ENCODE measurements around the gene ENOX1.

Gene ENOX1

GRCh38 chr13:43546816-43547215 lies 240.0 kb downstream of the ENOX1 start:
- Histone ChIP-seq H2BK120ac (ENCODE audit: low read depth, low read length) (no peak overlapping the region), H3K79me1 (replicated peaks; ENCODE audit: low read length, poor library complexity, severe bottlenecking) (no peaks in the 10 kb centered on the region), H3K23ac (ENCODE audit: low read length in 2 of 2) (no peak overlapping the region), H3K9me3 (ENCODE audit: control insufficient read depth, low read length) (no peaks in the 10 kb centered on the region), H4K8ac (ENCODE audit: low read length) (no peak overlapping the region), H2AK5ac (ENCODE audit: low read length, severe bottlenecking) (no peak overlapping the region), H3K36me3 (ENCODE audit: control insufficient read depth in 1 of 2, insufficient read depth in 2 of 2, low read depth in 1 of 2, low read length in 2 of 2) (no peaks in the 10 kb centered on the region), H3K4me1 (ENCODE audit: control insufficient read depth, insufficient read depth, low read depth, low read length) (peaks cover 2% of the 10 kb centered on the region), H2BK5ac (ENCODE audit: low read depth, low read length, poor library complexity, severe bottlenecking) (no peak overlapping the region), H2BK12ac (ENCODE audit: low read length in 2 of 2) (no peak overlapping the region), H3K4ac (ENCODE audit: low read depth in 1 of 2, low read length in 2 of 2) (no peak overlapping the region), H2AFZ (ENCODE audit: low read depth, low read length) (no peak overlapping the region), H3K27me3 (ENCODE audit: control insufficient read depth in 1 of 2, insufficient read depth in 1 of 2, low read length in 2 of 2) (no peaks in the 10 kb centered on the region), H4K91ac (ENCODE audit: low read length) (no peak overlapping the region), H3K9ac (ENCODE audit: low read length) (no peak overlapping the region), H3K18ac (ENCODE audit: low read depth in 1 of 2, low read length in 2 of 2) (peak overlapping the region in 1 of 2 experiments; percentile 57), H3K14ac (ENCODE audit: low read length in 2 of 2) (no peak overlapping the region), H2BK15ac (ENCODE audit: low read depth, poor library complexity, severe bottlenecking) (no peak overlapping the region), H3K4me3 (ENCODE audit: insufficient read depth in 1 of 2, low read depth in 1 of 2, low read length in 2 of 2) (no peak overlapping the region), H3K27ac (ENCODE audit: low read length, poor library complexity, severe bottlenecking) (no peak overlapping the region), H3K4me2 (ENCODE audit: low read length, poor library complexity, severe bottlenecking) (no peak overlapping the region)
- no peak for DNase-seq
- WGBS = 68% methylated on average over 3 of the region's 3 CpGs

- Histone ChIP-seq H2AK5ac (ENCODE audit: low read length, severe bottlenecking) (no peak overlapping the region), H3K4me3 (ENCODE audit: insufficient read depth in 1 of 2, low read depth in 1 of 2, low read length in 2 of 2) (no peak overlapping the region), H3K18ac (ENCODE audit: low read depth in 1 of 2, low read length in 2 of 2) (no peak overlapping the region), H2BK120ac (ENCODE audit: low read depth, low read length) (no peak overlapping the region), H2BK12ac (ENCODE audit: low read length in 2 of 2) (peak overlapping the region in 1 of 2 experiments; percentile 81), H2BK15ac (ENCODE audit: low read depth, poor library complexity, severe bottlenecking) (no peak overlapping the region), H2BK5ac (ENCODE audit: low read depth, low read length, poor library complexity, severe bottlenecking) (no peak overlapping the region), H3K4me2 (ENCODE audit: low read length, poor library complexity, severe bottlenecking) (no peak overlapping the region), H3K27ac (ENCODE audit: low read length, poor library complexity, severe bottlenecking) (no peak overlapping the region), H4K91ac (ENCODE audit: low read length) (no peak overlapping the region), H2AFZ (ENCODE audit: low read depth, low read length) (no peak overlapping the region), H3K27me3 (ENCODE audit: control insufficient read depth in 1 of 2, insufficient read depth in 1 of 2, low read length in 2 of 2) (no peaks in the 10 kb centered on the region), H3K14ac (ENCODE audit: low read length in 2 of 2) (no peak overlapping the region), H3K4me1 (ENCODE audit: control insufficient read depth, insufficient read depth, low read depth, low read length) (no peaks in the 10 kb centered on the region), H3K36me3 (ENCODE audit: control insufficient read depth in 1 of 2, insufficient read depth in 2 of 2, low read depth in 1 of 2, low read length in 2 of 2) (no peaks in the 10 kb centered on the region), H3K79me1 (replicated peaks; ENCODE audit: low read length, poor library complexity, severe bottlenecking) (no peaks in the 10 kb centered on the region), H3K4ac (ENCODE audit: low read depth in 1 of 2, low read length in 2 of 2) (no peak overlapping the region), H4K8ac (ENCODE audit: low read length) (no peak overlapping the region), H3K9ac (ENCODE audit: low read length) (no peak overlapping the region), H3K9me3 (ENCODE audit: control insufficient read depth, low read length) (no peaks in the 10 kb centered on the region), H3K23ac (ENCODE audit: low read length in 2 of 2) (no peak overlapping the region)
- 48% methylated on average over 3 of the region's 3 CpGs for WGBS
- DNase-seq = no peak
Measured at GRCh38 chr13:43546251-43546650, 240.5 kb downstream of the ENOX1 start.

- H2BK120ac ChIP-seq (ENCODE audit: low read depth, low read length) = no peak overlapping the region
- H3K4me1 ChIP-seq (ENCODE audit: control insufficient read depth, insufficient read depth, low read depth, low read length) = no peaks in the 10 kb centered on the region
- no peak overlapping the region for H3K4ac ChIP-seq (ENCODE audit: low read depth in 1 of 2, low read length in 2 of 2)
- no peak overlapping the region for H2BK15ac ChIP-seq (ENCODE audit: low read depth, poor library complexity, severe bottlenecking)
- no peak overlapping the region for H4K8ac ChIP-seq (ENCODE audit: low read length)
- no peak overlapping the region for H2BK12ac ChIP-seq (ENCODE audit: low read length in 2 of 2)
- H3K4me2 ChIP-seq (ENCODE audit: low read length, poor library complexity, severe bottlenecking) = no peak overlapping the region
- no peaks in the 10 kb centered on the region for H3K27me3 ChIP-seq (ENCODE audit: control insufficient read depth in 1 of 2, insufficient read depth in 1 of 2, low read length in 2 of 2)
- H3K14ac ChIP-seq (ENCODE audit: low read length in 2 of 2) = no peak overlapping the region
- H3K18ac ChIP-seq (ENCODE audit: low read depth in 1 of 2, low read length in 2 of 2) = peak overlapping the region in 1 of 2 experiments; percentile 23
- H4K91ac ChIP-seq (ENCODE audit: low read length) = no peak overlapping the region
- no peak overlapping the region for H3K27ac ChIP-seq (ENCODE audit: low read length, poor library complexity, severe bottlenecking)
- no peak overlapping the region for H3K9ac ChIP-seq (ENCODE audit: low read length)
- no peaks in the 10 kb centered on the region for H3K36me3 ChIP-seq (ENCODE audit: control insufficient read depth in 1 of 2, insufficient read depth in 2 of 2, low read depth in 1 of 2, low read length in 2 of 2)
- DNase-seq = peak; percentile 47
- peaks cover 4% of the 10 kb centered on the region for H3K9me3 ChIP-seq (ENCODE audit: control insufficient read depth, low read length)
- H3K4me3 ChIP-seq (ENCODE audit: insufficient read depth in 1 of 2, low read depth in 1 of 2, low read length in 2 of 2) = no peak overlapping the region
- no peak overlapping the region for H3K23ac ChIP-seq (ENCODE audit: low read length in 2 of 2)
- no peaks in the 10 kb centered on the region for H3K79me1 ChIP-seq (replicated peaks; ENCODE audit: low read length, poor library complexity, severe bottlenecking)
- no CpG with 5 or more reads among the region's 4 CpGs for WGBS
- no peak overlapping the region for H2AFZ ChIP-seq (ENCODE audit: low read depth, low read length)
- H2BK5ac ChIP-seq (ENCODE audit: low read depth, low read length, poor library complexity, severe bottlenecking) = no peak overlapping the region
- H2AK5ac ChIP-seq (ENCODE audit: low read length, severe bottlenecking) = no peak overlapping the region
Measured at GRCh38 chr13:43545317-43545874, 241.4 kb downstream of the ENOX1 start.

- Histone ChIP-seq H3K36me3 (ENCODE audit: control insufficient read depth in 1 of 2, insufficient read depth in 2 of 2, low read depth in 1 of 2, low read length in 2 of 2) (no peaks in the 10 kb centered on the region), H4K91ac (ENCODE audit: low read length) (no peak overlapping the region), H3K79me1 (replicated peaks; ENCODE audit: low read length, poor library complexity, severe bottlenecking) (no peaks in the 10 kb centered on the region), H3K9me3 (ENCODE audit: control insufficient read depth, low read length) (peaks cover 11% of the 10 kb centered on the region), H2BK12ac (ENCODE audit: low read length in 2 of 2) (peak overlapping the region; percentile 72 to 78), H3K4me2 (ENCODE audit: low read length, poor library complexity, severe bottlenecking) (no peak overlapping the region), H2AFZ (ENCODE audit: low read depth, low read length) (no peak overlapping the region), H4K8ac (ENCODE audit: low read length) (no peak overlapping the region), H3K18ac (ENCODE audit: low read depth in 1 of 2, low read length in 2 of 2) (peak overlapping the region in 1 of 2 experiments; percentile 72), H3K27ac (ENCODE audit: low read length, poor library complexity, severe bottlenecking) (no peak overlapping the region), H3K4me3 (ENCODE audit: insufficient read depth in 1 of 2, low read depth in 1 of 2, low read length in 2 of 2) (no peak overlapping the region), H3K4me1 (ENCODE audit: control insufficient read depth, insufficient read depth, low read depth, low read length) (no peaks in the 10 kb centered on the region), H3K23ac (ENCODE audit: low read length in 2 of 2) (no peak overlapping the region), H3K9ac (ENCODE audit: low read length) (no peak overlapping the region), H2BK120ac (ENCODE audit: low read depth, low read length) (no peak overlapping the region), H2BK15ac (ENCODE audit: low read depth, poor library complexity, severe bottlenecking) (no peak overlapping the region), H2BK5ac (ENCODE audit: low read depth, low read length, poor library complexity, severe bottlenecking) (no peak overlapping the region), H3K27me3 (ENCODE audit: control insufficient read depth in 1 of 2, insufficient read depth in 1 of 2, low read length in 2 of 2) (no peaks in the 10 kb centered on the region), H3K4ac (ENCODE audit: low read depth in 1 of 2, low read length in 2 of 2) (no peak overlapping the region), H2AK5ac (ENCODE audit: low read length, severe bottlenecking) (no peak overlapping the region), H3K14ac (ENCODE audit: low read length in 2 of 2) (no peak overlapping the region)
- DNase-seq = no peak
- 84% methylated on average over 5 of the region's 5 CpGs for WGBS
Measured at GRCh38 chr13:43544631-43545030, 242.1 kb downstream of the ENOX1 start.

All from mesenchymal stem cell (in vitro differentiated cells and primary cell).